Body of pancreas (tissue), 4 donors: Measurements from ENCODE around the gene PLEKHG5.

Source experiments
- POLR2A ChIP-seq, 3 donors: fragments of 450-650 bp; IDR thresholded peaks; one replicate each; pipeline ENCODE4 v1.6.1; 2016; ENCODE audit warnings: antibody characterized with exemption in 3 of 3, mild to moderate bottlenecking in 2 of 3
- TF ChIP-seq, protein P1 (sequence below), 7 experiments: fragments of 450-650 bp in 4 of 7; fragments of 200-600 bp in 3 of 7; sonication (generic) in 3 of 7; IDR thresholded peaks; one replicate each; pipeline ENCODE4 v1.5.1; 2016 to 2019; ENCODE audit warnings: antibody characterized with exemption in 7 of 7

DNA sequence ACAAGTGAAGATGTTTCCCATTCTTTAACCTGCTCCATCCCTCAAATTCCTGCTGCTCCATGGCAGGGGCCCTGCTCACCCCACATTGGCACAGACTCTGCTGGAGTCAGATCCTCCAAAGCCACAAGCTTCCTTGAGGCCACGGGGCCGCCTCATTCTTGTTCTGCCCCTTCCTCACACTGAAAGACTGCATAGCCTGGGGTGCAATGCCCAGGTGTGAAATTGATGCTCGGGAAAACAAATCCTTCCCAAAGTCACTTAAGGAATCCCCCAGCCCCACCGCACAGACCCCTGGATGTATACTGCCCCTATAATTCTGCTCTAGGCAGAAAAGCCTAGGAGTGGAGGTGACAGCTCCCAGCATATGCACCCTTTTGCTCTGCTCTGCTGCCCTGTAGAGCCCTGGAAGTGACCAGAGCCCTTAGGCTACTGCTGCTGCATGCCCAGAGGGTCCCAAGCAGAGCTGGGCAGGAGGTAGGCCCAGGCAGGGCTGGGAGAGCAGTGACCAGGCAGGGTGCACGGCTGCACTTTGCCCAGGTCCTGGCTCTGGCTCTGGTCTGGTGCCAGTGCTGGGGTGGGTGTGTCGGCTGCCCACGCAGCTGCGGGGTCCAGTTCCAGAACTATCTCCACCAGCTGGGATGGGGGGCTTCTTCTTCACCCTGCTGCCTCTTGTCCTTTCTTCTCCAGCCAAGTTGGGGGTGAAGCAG is 73.4 kb downstream of the PLEKHG5 start:
- TF ChIP-seq, protein P1, sequence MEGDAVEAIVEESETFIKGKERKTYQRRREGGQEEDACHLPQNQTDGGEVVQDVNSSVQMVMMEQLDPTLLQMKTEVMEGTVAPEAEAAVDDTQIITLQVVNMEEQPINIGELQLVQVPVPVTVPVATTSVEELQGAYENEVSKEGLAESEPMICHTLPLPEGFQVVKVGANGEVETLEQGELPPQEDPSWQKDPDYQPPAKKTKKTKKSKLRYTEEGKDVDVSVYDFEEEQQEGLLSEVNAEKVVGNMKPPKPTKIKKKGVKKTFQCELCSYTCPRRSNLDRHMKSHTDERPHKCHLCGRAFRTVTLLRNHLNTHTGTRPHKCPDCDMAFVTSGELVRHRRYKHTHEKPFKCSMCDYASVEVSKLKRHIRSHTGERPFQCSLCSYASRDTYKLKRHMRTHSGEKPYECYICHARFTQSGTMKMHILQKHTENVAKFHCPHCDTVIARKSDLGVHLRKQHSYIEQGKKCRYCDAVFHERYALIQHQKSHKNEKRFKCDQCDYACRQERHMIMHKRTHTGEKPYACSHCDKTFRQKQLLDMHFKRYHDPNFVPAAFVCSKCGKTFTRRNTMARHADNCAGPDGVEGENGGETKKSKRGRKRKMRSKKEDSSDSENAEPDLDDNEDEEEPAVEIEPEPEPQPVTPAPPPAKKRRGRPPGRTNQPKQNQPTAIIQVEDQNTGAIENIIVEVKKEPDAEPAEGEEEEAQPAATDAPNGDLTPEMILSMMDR (IDR thresholded peaks at IDR 0.05) = no peak
- TF ChIP-seq POLR2A (IDR thresholded peaks at IDR 0.05) = no peak
